Measurements from ENCODE around the gene TMEM170B.

TMEM170B gene

DNA sequence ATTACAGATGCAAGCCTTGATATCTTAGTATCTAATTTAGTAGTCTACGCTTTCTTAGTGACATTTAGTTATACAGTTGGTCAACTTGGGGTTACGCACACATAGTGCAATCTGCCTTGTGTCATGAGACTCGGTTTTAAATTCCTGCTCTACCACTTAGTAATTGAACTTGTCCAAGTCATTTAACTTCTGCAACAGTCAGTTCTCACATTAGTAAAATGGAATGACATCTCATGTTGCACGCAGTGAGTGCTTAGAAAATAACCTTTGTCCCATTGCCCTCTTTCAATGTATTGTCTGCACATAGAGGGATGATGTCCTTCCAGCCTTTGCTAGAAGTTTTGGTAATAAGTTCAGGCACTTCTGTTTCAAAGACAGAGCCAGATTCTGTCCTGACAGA is 48.6 kb downstream of the TMEM170B start:
- DNase-seq (ENCODE audit: low read depth) = no peak

DNA sequence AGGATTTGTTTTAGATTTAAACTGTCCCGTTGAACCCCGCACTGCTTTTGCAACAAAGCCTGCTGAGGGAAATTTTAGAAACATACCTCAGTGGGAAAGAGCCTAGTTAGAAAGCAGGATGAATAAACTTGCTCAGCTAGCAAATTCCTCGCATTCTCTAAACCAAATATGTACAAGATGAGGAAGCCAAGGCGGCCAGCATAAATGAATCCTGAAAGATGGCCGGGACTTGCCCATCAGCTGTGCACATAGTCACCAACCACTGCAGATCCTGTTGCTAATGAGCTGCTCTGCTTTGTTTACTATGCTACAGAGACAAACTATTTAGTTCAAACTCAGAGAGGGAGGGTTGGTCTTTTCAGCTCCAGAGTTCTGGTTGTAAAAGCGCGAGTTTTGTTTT is 49.0 kb downstream of the TMEM170B start:
- DNase-seq (ENCODE audit: low read depth) = no peak

DNA sequence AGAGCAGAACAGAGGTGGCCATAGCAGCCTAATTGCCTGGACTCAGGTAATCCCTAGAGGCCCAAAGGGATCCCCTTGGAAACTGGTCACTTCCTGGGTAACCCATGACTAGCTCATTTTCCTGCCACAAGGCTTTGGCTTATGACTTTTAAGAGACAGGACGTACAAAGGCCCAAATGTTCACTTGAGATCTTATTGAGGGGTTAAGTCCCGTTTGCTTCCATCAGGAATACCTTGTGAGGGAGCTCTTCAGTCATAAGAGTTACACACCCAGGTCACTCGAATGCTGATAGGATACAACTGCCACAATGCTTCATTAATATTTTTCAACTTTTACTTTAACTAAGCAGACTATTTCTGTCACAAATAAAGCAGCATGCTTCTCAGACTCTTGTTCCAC is 51.7 kb downstream of the TMEM170B start:
- DNase-seq (ENCODE audit: low read depth) = no peak

DNA sequence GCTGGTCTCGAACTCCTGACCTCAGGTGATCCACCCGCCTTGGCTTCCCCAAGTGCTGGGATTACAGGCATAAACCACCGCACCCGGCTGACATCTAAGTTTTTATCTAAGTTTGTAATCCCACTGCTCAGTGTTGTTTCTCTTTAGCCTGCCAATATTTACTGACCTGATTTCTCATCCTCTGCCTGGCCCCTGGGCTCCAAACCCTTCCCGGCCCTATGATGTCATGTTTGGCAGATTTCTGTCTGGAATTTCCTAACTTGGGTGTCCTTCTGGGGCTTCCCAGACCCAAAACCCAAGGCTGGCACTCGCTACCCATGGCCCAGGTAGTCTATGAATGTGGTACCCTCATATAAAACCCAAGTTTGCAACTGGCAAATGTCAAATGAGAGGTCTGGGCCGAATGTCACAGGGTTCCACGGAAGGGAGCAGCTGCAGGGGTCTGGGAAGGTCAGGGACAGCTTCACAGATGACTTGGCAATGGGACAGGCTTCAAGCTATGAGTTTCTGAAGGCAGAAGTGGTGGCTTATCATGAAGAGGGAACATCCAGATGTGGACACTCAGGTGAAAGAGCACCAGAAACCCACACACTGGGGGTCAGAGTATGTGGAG is 54.9 kb downstream of the TMEM170B start:
- DNase-seq (ENCODE audit: low read depth) = no peak

DNA sequence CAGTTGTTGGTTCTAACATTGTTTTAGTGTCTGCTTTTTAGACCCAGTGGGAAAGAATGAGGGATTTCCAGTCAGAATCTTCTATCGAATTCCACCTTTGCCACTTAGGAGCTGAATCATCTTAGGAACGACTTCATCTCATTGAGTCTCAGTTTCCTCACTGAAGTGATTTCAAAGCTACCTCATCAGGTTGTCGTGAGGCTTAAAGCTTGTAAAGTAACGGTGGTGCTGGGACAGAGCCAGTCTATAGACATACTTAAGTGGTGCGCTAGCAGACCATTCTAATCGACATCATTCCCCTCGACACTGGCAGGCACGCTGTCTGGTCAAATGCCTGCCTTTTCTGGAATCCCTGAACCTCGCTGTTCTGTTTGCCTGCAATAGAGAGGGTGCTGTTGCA is 55.5 kb downstream of the TMEM170B start:
- no peak for DNase-seq (ENCODE audit: low read depth)

DNA sequence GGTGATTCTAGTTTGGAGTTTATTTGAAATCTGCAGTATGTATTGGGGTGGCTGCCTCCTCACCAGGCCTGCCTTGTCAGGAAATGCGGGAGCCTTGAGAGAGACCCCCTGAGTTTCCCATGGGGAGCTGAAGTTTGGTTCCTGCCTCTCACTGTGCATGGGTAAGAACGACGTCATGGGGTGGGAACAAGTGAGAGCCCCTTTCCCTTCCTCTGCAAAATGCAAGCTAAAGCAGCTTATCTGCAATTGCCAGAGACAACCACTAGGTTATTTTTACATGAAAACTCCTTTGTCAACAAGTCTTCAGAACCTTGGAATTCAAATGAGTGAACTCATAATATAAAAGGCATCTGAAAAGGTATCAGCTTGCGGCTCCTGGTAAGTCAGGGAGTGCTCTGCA is 58.4 kb downstream of the TMEM170B start:
- DNase-seq (ENCODE audit: low read depth) = no peak

DNA sequence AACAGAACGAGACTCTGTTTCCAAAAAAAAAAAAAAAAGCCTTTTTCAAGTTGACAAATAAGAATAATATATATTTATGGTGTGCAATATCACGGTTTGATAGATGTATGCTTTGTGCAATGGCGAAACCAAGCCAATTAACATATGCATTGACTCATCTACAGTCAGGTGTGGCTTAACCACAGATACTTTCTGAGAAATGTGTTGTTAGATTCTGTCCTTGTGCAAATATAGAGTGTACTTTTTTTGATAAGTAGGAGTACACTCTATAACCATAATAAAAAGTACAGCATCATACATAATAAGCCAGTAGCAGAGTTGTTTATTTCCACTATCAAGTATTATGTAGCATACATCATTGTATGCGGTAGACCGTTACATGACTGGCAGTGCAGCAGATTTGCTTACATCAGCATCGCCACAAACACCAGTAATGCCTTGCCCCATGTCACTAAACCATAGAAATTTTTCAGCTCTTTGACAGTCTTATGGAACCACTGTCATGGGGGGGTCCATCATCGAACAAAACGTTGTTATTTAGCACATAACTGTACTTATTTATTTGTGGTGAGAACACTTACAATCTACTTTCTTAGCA is 59.2 kb downstream of the TMEM170B start:
- DNase-seq (ENCODE audit: low read depth) = no peak

DNA sequence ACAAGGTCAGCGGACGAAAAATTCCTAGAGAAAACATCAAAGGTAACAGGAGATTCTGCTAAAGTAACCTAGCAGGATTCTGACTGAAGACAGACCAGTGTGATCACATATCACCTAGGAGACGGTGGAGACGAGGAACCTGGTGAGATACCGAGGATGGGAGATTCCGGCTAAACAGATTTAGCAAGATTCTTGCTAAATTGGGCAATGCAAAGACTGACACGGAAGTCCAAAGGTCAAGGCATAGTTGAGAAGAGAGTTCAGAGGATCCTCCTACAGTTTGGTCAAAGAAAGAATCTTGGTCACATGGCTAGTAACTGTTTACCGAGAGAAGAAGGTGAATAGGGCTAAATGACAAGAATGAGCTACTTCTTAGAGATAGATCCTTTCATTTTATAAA is 61.1 kb downstream of the TMEM170B start:
- DNase-seq (ENCODE audit: low read depth) = no peak

DNA sequence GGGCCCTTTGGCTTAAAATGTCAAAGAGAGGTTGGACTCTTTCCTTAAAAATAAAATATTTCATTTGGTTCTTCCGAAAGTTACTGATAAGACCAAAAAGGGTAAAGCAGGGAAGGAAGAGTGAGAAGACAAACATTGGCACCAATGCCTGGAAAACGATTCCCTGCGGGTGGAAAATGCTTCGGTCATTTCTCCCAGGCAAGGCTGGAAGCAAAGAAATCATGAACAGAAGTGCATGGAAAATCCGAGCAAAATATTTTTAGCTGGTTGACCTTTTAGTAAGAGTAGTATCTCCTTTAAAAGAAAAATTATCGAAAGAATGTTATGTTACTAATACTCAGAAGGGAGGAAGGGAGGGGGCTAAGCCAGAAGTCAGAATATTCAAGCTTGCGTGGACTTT is 62.7 kb downstream of the TMEM170B start:
- no peak for DNase-seq (ENCODE audit: low read depth)

DNA sequence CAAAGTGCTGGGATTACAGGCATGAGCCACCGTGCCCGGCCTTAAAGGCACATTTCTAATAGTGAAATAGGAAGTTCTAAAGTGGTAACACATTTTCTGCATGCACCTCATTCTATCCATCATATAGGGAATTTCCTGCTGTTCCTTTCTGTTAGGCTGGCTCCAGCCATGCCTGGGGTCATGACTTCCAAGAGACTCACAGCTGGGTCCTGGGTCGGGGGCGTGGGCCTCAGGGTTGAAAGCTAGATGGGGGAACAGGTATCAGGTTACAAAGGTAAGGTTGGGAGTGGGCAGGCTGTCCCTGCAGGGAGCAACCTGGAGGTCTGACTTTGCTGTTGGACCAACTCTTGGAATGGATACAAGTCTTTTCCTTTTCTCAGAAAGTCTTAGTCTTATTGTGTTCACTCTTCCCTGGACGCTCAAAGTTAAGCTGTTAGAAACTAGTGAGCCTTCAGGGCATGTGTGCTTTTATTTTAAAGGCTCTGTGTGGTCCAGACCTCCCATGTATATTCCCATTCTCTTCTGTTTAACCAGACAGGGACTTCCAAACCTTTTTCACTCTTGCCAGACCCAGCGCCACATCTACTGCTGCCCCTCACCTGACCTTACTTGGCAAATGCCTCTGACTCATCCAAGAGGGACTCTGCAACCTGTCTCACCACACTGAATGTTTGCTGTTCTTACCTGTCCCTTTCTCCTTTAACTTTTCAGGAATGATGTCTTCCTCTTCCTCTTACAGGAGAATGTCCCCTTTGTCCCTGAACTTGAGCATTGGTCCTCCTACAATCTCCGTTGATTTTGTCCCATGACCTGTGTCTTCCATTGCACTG is 64.4 kb downstream of the TMEM170B start:
- no peak for DNase-seq (ENCODE audit: low read depth)

DNA sequence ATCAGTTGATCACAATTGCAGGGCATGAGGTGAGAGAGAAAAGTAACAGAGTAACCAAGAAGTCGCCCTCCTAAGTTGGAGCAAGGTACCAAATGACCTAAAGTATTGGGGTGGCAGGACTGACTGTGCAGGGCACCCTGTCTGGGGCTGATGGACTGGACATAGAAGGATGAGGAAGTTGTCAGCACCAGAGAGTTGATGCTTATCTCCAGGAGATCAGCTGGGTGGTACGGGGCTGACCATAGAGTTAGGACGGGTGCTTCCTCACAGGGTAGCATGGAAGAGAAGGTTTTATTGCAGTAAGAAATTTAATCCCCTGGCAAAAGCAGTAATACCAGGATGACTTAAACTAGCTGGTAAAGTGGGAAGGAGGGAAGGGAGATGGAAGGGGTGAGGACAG is 66.7 kb downstream of the TMEM170B start:
- DNase-seq (ENCODE audit: low read depth) = no peak

DNA sequence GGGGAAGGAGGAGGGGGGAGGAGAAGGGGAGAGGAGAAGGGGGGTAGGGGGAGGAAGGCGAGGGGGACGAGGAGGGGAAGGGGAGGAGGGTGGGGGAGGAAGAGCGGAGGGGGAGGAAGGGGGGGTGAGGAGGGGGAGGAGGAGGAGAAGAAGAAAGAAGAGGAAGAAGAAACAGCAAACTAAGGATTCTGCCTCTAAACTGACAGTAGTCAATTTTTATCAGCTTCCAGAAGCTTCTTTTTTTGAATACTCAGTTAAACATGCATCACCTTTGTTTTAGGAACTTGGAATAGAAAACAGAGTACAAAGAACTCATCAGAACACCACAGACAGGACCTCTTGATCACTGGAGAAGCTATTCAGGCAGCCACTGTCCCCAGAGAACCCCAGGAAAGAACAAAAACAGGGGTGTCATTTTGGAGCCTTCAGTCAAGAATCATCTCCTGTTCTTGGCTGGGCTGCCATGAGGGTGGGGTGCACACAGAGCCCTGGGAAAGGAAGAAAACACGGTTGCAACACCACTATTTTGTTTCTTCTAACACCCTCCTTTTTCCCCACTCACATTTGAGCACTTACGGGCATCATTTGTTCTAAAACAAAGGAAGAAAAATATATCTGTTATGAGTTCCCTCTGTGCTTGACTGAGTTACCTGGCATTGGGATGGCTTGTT is 67.4 kb downstream of the TMEM170B start:
- DNase-seq (ENCODE audit: low read depth) = no peak

DNA sequence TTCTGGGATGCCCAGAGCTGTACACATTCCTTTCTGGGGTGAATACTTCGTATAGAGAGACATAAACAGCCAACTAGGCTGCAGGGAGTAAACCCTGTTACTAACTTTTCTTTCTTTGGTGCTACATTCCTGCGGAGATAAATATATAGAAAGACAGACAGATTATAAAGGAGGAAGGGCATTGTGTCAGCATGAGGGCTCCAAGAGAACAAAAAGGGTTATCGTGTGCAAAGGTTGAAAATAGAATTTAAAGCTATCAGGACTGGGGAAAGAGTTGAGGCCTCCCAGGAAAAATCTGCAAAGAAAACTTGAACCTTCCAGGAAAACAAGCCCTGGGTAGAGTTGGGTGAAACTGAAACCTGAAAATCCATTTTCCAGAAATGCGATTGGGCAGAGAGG is 68.0 kb downstream of the TMEM170B start:
- DNase-seq (ENCODE audit: low read depth) = no peak

DNA sequence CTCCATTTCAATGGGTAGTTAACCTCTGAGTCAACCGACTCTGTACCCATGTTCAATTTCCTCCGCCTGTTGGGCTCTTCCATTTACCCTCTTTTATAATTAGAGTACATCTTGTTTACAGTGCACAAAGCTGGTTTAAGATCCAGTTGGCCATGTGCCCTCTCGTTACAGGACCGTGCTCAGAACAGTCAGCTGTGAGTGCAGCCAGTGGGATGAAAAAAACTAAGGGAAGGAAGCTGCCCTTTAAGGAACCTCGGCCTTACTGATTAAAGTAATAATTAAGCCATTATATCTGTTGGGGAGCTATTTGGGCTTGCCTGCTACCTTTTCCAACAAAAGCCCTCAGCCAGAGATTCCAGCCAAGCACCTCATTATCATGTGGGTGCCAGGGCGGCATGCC is 68.8 kb downstream of the TMEM170B start:
- no peak for DNase-seq (ENCODE audit: low read depth)

DNA sequence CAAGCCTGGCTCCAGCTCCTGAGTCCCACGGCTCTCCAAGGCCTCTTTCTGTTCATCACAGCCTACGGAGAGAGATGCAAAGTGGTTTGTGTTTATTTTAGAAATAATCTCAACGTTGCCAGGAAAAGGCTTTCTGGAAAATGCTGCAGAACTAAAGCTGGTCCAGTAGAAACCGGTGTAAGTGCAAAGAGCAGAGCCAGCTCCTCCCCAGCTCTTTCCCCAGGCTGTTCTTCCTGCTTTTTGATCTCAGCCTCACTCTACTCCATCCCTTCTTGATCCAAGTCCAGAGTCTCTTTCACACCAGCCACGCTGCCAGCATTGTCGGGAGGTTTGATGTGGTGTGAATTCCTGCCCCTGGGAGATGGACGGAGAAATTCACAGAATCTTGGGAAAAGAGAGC is 69.8 kb downstream of the TMEM170B start:
- no peak for DNase-seq (ENCODE audit: low read depth)

DNA sequence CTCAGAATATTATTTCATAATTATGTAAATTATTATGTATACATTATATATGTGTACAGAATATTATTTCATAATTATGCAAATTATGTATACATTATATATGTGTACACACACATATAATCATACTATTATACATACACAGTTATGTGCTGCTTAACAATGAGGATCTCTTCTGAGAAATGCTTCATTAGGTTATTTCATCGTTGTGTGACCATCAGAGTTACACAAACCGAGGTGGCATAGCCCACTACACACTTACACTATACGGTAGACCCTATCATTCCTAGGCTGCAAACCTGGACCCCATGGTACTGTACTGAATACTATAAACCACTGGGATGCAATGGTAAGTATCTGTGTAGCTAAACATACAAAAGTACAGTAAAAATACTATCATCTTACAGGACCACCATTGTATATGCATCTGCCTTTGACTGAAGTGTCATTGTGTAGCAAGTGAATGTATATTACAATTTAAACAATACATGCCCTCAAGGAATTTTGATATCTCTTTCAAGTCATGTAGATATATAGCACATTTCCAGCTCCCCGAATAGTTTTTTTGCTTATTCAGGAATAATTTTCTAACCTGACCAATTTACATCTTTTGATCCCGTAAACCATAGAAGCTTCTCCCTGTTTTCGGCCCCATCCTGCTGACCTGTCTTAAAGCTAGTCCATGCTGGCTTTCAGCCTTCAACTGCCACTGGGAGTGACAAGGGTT is 71.2 kb downstream of the TMEM170B start:
- DNase-seq (ENCODE audit: low read depth) = no peak

DNA sequence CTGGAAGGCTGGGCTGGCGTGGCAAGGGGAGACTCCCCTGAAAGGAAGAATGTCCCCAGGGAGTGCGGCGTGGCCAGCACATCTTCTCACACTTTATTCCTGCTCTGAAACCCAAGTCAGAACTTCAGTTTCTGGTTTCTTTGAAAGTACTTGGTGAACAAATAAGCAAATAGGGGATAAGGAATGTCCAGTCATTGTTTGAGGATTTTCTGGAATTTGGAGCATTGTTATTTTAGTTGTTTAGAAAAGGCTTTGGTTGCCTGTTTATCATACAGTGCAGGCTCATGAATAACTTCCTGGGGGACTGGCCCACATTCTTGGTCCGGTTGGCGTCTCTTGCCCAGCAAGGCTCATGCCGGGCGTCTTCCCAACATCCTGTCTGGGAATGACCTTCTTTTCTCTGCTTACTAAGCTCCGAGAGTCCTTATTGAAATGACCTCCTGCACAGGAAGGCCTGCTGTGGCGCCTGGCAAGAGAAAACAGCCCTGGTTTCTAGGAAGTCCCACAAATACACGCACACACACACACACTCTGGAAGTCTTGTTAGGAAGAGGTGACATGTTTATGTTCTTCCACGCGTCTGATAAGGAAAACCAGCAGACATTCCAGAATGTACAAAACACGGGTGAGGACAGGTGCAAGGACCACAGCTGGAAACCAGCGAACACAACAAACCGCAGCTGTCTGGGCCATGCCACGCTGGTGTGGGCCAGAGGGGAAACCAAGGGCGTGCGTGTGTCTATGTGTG is 71.9 kb downstream of the TMEM170B start:
- no peak for DNase-seq (ENCODE audit: low read depth)

DNA sequence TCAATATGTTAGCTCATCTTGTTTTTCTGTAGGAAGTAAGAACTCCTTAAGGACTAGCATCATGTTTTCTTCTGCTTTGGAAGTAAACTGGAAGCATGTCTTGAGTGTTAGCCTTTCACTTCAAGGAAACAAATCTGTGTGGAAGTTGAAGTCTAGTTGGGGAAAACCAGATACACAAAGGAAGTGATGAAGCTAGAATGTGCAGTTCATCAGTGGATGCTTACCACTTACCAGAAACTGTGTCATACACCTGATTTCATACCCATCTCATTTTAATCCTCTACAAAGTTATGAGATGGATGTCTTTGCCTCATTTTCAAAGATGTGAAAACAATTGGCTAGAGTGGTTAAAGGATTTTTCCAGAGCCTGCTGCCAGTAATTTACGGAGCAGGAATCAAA is 75.8 kb downstream of the TMEM170B start:
- DNase-seq (ENCODE audit: low read depth) = no peak

DNA sequence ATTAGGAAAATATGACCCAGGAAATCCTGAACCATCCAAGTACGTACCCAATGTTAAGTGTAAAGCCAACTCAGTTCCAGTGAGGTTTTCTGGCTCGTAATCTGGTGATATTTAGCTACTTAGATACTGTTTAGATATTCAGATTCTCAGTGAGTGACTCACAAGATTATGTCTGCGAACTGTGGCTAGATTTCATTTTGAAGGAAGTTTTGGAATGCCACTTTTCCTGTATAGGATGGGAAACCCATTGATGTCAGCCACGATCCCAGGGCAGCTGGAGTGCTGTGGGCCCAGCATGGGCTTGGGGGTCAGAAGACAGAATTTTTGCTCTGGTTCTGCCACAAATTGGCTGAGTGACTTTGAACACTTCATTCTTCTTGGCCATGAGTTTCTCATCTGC is 76.3 kb downstream of the TMEM170B start:
- DNase-seq (ENCODE audit: low read depth) = no peak

DNA sequence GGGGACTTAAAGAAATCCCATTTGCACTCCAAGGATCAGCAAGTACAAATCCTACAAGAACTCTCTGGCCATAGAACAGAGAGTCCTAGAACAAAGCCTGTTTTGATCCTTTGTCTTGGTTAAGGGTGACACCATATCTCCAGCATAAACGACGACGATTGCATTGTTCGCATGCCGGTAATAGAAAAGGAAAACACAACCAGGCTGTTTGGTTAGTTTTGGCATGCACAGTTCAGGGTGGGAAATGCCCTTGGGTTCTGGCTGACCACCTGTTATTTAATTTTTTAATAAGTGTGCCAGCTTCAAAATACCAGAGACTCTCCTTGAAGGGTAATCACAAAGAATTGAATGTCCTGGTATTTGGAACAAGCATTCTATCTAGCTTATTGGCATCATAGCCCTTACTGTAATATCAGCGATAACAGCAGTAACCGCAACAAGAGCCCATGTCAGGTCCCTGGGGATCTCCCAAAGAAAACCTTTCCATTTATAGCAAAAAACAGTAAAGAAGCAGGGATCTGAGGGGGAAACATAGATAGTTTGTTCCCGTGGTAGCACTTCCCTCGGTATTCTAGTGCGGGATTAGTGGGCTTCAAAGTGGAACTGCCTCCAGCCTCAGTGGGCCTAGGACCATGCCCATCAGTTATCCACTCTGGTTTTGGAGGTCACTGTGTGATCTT is 77.1 kb downstream of the TMEM170B start:
- no peak for DNase-seq (ENCODE audit: low read depth)

DNA sequence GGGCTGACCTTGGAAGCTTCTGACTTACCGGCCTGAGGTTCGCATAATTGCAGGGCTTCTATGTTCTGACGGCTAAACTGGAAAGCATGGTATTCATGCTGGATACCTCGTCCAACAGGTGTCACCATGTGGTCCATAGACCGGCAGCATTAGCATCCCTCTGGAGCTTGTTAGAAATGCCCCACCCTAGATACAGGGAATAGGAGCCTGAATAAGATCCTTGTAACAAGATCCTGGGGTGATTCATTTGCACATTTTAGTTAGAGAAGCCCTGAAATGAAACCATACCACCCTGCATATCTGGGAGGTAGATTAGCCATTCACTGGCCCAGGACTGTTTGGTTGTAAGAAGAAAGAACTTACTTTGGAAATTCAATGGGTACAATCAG is 77.7 kb downstream of the TMEM170B start:
- no peak for DNase-seq (ENCODE audit: low read depth)
